NCI-H2029 treated with DMSO at 0.1 percent for 48 hours (cell line): ENCODE measurements around the gene ITGAD.

Experiments
- DNase-seq: peaks from one replicate; lab custom pipeline; 2025; lab: John Stamatoyannopoulos, UW

The ITGAD gene

GRCh38 chr16:31475946-31476302 lies 82.8 kb downstream of the ITGAD start:
- DNase-seq, result no peak
